ENCODE data around the gene FAM72D. TPM values are rescaled to one million over a fixed set of nuclear protein-coding genes. Genes with fewer than 3 reads are reported as not detected.
"Not testable (repeated sequence)": the region's sequence is repeated elsewhere in the genome, so short reads cannot be mapped to it uniquely, and the experiment has no call there.

FAM72D gene
- total RNA-seq, 1 experiment from 2014 or later, result 5.9 TPM

DNA sequence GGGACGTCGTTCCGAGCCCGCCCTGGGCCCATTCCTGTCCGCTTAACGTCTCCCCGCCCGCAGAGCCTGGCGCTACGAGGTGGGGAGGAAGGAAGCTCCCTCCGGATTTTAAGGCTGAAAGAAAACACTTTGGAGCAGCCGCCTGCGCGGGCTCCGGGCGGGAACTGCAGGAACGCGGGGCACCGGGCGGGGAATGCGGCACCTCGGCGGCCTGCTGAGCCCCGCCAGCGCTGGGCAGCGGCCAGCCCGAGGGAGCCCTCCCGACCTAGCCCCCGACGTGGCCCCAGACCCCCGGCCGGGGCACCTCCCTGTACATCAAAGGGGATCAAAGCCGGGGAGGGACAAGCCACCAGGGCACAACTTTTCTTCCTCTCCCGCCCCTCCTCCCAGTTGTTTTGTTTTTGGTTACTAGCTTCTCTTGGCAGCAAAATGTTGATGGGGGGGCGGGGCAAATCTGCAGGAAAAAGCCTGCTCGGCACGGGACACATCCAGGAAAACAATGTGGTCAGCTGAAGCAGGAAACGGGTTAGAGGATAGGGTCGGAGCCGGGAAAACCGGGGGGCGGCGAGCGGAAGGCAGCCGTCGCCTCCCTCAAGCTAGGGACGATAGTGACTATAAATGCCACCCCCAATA is 2.1 kb upstream of the FAM72D start:
- H3K9me3 ChIP-seq; H3K4me1 ChIP-seq; BruUV-seq (replicated peaks); H3K27me3 Mint-ChIP-seq (ENCODE audit: insufficient read depth, unreplicated experiment); H3K36me3 Mint-ChIP-seq (ENCODE audit: insufficient read depth, unreplicated experiment); intact Hi-C loops (cut with micrococcal nuclease; ENCODE audit: unreplicated experiment); POLR2A ChIA-PET; CTCF ChIA-PET; H3K4me1 Mint-ChIP-seq (ENCODE audit: low read depth, unreplicated experiment); H3K9me3 Mint-ChIP-seq (ENCODE audit: unreplicated experiment); H3K36me3 ChIP-seq (ENCODE audit: control insufficient read depth, insufficient read depth, low read length); H3K27me3 ChIP-seq (replicated peaks; ENCODE audit: control insufficient read depth, insufficient read depth, low read length): not testable (repeated sequence)
- peak overlapping the region; percentile 37 for H3K4me3 ChIP-seq (ENCODE audit: low read depth, low read length)
- Mint-ChIP-seq H3K27ac (ENCODE audit: unreplicated experiment) (peak overlapping the region; percentile 69), H3K4me3 (ENCODE audit: unreplicated experiment) (peak overlapping the region; percentile 85)
- DNase-seq, result peak; percentile 29 to 52

DNA sequence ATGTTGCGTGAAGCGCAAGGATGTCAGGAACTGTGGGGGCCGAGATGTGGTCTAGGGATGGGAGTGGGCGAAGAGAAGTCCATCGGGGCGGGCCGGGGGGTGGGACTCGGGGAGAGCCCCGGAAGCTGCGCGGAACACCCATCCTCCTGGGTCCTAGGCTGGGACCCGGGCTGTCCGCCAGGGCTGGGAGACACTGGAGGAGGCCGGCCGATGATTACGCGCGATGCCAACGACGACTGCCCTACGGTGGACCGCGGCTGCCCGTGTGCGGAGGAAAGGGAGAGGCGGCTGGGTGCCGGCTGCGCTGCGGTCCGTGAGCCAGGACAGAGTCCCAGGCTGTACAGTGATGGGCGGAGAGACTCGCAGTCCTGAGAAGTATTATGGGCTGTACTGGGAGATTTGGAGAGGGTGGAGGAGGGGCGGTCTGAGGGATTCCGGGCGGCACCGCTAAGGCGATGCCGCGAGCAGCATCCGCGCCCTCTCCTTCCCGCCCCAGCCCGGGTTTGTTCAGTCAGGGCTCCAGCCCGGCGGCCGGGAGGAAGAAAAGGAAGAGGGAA is 1.0 kb upstream of the FAM72D start:
- H3K27me3 Mint-ChIP-seq (ENCODE audit: insufficient read depth, unreplicated experiment); H3K27me3 ChIP-seq (replicated peaks; ENCODE audit: control insufficient read depth, insufficient read depth, low read length); H3K9me3 ChIP-seq; POLR2A ChIA-PET; H3K36me3 Mint-ChIP-seq (ENCODE audit: insufficient read depth, unreplicated experiment); H3K4me1 Mint-ChIP-seq (ENCODE audit: low read depth, unreplicated experiment); CTCF ChIA-PET; intact Hi-C loops (cut with micrococcal nuclease; ENCODE audit: unreplicated experiment); H3K9me3 Mint-ChIP-seq (ENCODE audit: unreplicated experiment); H3K27ac Mint-ChIP-seq (ENCODE audit: unreplicated experiment); H3K36me3 ChIP-seq (ENCODE audit: control insufficient read depth, insufficient read depth, low read length); H3K4me1 ChIP-seq: not testable (repeated sequence)
- BruUV-seq (replicated peaks), result TSS peak; percentile 41
- peak overlapping the region; percentile 37 for H3K4me3 ChIP-seq (ENCODE audit: low read depth, low read length)
- H3K4me3 Mint-ChIP-seq (ENCODE audit: unreplicated experiment), result peak overlapping the region; percentile 62
- DNase-seq, result peak; percentile 21 to 37

DNA sequence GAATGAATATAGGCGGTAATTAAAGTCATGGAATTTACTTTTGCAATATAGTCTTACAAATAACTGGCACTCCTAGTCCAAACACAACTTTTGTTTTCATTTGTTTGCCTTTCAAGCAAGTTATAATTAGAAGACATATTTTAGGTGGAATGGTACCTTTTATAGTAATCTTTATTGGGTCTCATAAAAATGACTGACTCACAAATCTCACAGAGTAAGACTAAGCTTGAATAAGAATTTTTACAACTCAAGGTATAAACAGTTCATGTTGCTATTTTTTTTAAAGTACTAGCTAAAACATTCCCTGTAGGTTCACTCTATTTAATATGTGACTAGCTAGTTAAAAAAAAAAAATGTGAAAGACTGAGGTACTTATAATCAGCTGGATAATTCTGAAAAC is 6.0 kb downstream of the FAM72D start:
- H3K9me3 Mint-ChIP-seq (ENCODE audit: unreplicated experiment); H3K27me3 ChIP-seq (replicated peaks; ENCODE audit: control insufficient read depth, insufficient read depth, low read length); H3K36me3 ChIP-seq (ENCODE audit: control insufficient read depth, insufficient read depth, low read length); H3K4me3 Mint-ChIP-seq (ENCODE audit: unreplicated experiment); H3K36me3 Mint-ChIP-seq (ENCODE audit: insufficient read depth, unreplicated experiment); POLR2A ChIA-PET; CTCF ChIA-PET; H3K9me3 ChIP-seq; intact Hi-C loops (cut with micrococcal nuclease; ENCODE audit: unreplicated experiment); H3K4me1 Mint-ChIP-seq (ENCODE audit: low read depth, unreplicated experiment); H3K4me1 ChIP-seq; H3K4me3 ChIP-seq (ENCODE audit: low read depth, low read length); BruUV-seq (replicated peaks); H3K27me3 Mint-ChIP-seq (ENCODE audit: insufficient read depth, unreplicated experiment); DNase-seq; H3K27ac Mint-ChIP-seq (ENCODE audit: unreplicated experiment): not testable (repeated sequence)

DNA sequence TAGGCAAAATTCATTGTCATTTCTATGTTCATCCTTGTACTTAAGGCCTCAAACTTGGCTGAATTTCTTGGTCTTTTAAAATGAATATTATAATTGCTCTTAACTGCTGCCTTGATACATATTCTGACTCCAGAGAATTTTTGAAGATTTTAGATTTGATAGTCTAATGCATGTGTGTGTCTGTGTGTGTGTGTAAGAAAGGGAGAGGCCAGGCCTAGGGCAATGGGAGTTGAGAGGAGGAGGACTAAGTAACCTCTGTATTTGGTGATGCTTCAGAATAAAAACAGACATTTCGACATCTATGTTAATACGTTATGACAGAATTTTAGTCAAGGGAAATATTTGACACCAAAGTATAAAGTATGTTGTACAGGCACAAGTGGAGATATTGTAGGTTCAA is 7.5 kb downstream of the FAM72D start:
- BruUV-seq (replicated peaks); H3K4me3 ChIP-seq (ENCODE audit: low read depth, low read length); H3K9me3 ChIP-seq; H3K4me1 Mint-ChIP-seq (ENCODE audit: low read depth, unreplicated experiment); H3K36me3 ChIP-seq (ENCODE audit: control insufficient read depth, insufficient read depth, low read length); H3K4me3 Mint-ChIP-seq (ENCODE audit: unreplicated experiment); H3K27me3 Mint-ChIP-seq (ENCODE audit: insufficient read depth, unreplicated experiment); H3K36me3 Mint-ChIP-seq (ENCODE audit: insufficient read depth, unreplicated experiment); CTCF ChIA-PET; intact Hi-C loops (cut with micrococcal nuclease; ENCODE audit: unreplicated experiment); H3K27ac Mint-ChIP-seq (ENCODE audit: unreplicated experiment); H3K27me3 ChIP-seq (replicated peaks; ENCODE audit: control insufficient read depth, insufficient read depth, low read length); POLR2A ChIA-PET; DNase-seq; H3K4me1 ChIP-seq; H3K9me3 Mint-ChIP-seq (ENCODE audit: unreplicated experiment): not testable (repeated sequence)

DNA sequence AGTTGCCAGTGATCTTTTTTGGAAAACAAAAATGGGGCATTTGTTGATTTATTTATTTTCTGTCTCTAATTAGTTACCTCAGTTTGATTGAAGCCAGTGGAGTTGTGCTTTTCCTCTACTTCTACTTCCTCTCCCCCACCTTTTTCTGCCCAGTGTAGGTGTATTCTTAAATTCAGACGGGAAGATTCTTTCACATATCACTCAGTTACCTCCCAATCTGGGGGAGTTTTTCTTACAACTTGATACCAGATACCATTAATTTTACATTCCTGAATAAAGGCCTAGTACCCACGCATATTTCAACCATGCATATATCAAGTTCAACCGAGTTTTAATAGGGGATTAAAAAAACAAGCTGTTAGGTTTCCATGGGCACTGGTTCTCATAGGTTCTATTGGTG is 15.9 kb downstream of the FAM72D start:
- H3K9me3 Mint-ChIP-seq (ENCODE audit: unreplicated experiment); H3K4me1 ChIP-seq; CTCF ChIA-PET; H3K27me3 ChIP-seq (replicated peaks; ENCODE audit: control insufficient read depth, insufficient read depth, low read length); H3K27ac Mint-ChIP-seq (ENCODE audit: unreplicated experiment); H3K4me1 Mint-ChIP-seq (ENCODE audit: low read depth, unreplicated experiment); H3K9me3 ChIP-seq; intact Hi-C loops (cut with micrococcal nuclease; ENCODE audit: unreplicated experiment); H3K4me3 ChIP-seq (ENCODE audit: low read depth, low read length); H3K4me3 Mint-ChIP-seq (ENCODE audit: unreplicated experiment); H3K27me3 Mint-ChIP-seq (ENCODE audit: insufficient read depth, unreplicated experiment); POLR2A ChIA-PET; DNase-seq; H3K36me3 Mint-ChIP-seq (ENCODE audit: insufficient read depth, unreplicated experiment); BruUV-seq (replicated peaks); H3K36me3 ChIP-seq (ENCODE audit: control insufficient read depth, insufficient read depth, low read length): not testable (repeated sequence)

DNA sequence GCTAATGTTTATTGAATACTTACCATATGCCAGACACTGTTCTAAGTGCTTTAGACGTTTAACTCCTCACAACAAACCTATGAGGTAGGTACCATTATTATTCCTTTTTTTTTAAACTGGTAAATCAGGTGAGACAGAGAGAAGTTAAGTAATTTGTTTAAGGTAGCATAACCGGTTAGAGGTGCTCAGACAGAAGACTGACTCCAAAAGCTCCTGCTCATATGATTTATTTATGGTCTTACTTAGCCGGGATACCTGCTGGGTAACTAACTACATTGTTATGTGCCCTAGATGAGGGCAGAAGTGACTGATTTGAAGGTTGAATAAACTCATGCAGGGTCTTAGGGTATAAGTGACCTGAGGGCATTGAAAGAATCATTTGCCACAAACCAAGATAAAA is 16.9 kb downstream of the FAM72D start:
- H3K9me3 ChIP-seq; H3K36me3 Mint-ChIP-seq (ENCODE audit: insufficient read depth, unreplicated experiment); H3K36me3 ChIP-seq (ENCODE audit: control insufficient read depth, insufficient read depth, low read length); POLR2A ChIA-PET; DNase-seq; H3K4me1 ChIP-seq; H3K4me1 Mint-ChIP-seq (ENCODE audit: low read depth, unreplicated experiment); H3K27me3 Mint-ChIP-seq (ENCODE audit: insufficient read depth, unreplicated experiment); H3K27ac Mint-ChIP-seq (ENCODE audit: unreplicated experiment); H3K9me3 Mint-ChIP-seq (ENCODE audit: unreplicated experiment); intact Hi-C loops (cut with micrococcal nuclease; ENCODE audit: unreplicated experiment); BruUV-seq (replicated peaks); H3K4me3 Mint-ChIP-seq (ENCODE audit: unreplicated experiment); H3K27me3 ChIP-seq (replicated peaks; ENCODE audit: control insufficient read depth, insufficient read depth, low read length); CTCF ChIA-PET; H3K4me3 ChIP-seq (ENCODE audit: low read depth, low read length): not testable (repeated sequence)

DNA sequence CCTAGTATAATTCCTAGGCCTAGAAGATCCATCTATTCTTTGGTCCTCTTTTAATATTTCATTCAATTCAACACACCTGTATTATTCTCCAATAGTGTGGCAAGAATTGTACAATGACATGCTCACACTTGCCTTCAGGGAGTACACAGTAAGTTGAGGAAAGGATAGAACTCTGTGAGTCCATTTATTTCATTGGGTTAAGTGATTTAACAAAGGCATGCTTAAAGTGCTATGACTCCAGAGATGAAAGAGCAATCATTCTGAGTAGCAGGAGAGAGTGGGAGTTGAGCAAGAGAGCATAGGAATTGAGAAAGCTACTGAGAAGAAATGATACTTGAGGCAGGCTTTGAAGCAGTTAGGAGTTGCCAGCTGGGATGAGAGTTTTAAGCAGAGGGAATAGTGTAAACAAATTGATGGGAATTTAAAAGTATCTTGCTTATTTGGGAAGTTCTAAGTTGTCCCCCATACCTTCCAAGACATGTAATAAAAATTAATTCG is 18.8 kb downstream of the FAM72D start:
- H3K9me3 Mint-ChIP-seq (ENCODE audit: unreplicated experiment); BruUV-seq (replicated peaks); intact Hi-C loops (cut with micrococcal nuclease; ENCODE audit: unreplicated experiment); DNase-seq; H3K27me3 ChIP-seq (replicated peaks; ENCODE audit: control insufficient read depth, insufficient read depth, low read length); H3K36me3 ChIP-seq (ENCODE audit: control insufficient read depth, insufficient read depth, low read length); H3K4me3 Mint-ChIP-seq (ENCODE audit: unreplicated experiment); H3K9me3 ChIP-seq; H3K4me3 ChIP-seq (ENCODE audit: low read depth, low read length); H3K27me3 Mint-ChIP-seq (ENCODE audit: insufficient read depth, unreplicated experiment); POLR2A ChIA-PET; H3K4me1 ChIP-seq; CTCF ChIA-PET; H3K27ac Mint-ChIP-seq (ENCODE audit: unreplicated experiment); H3K36me3 Mint-ChIP-seq (ENCODE audit: insufficient read depth, unreplicated experiment); H3K4me1 Mint-ChIP-seq (ENCODE audit: low read depth, unreplicated experiment): not testable (repeated sequence)

Data from Caco-2 (cell line).